Thyroid gland (tissue), 4 donors: ENCODE results near the gene DCST1. TPM values are rescaled to one million over a fixed set of nuclear protein-coding genes. Genes with fewer than 3 reads are reported as not detected.

Source experiments
- DNase-seq, 2 donors: peaks; one replicate each; pipeline ENCODE4 v3.0.0-alpha.2; 2019
- H3K27ac ChIP-seq, 3 donors: fragments of 200-600 bp; sonication (generic); 1 replicate in 2 of 3; 2 replicates in 1 of 3; pipeline ENCODE4 v1.5.1; 2016 to 2019; ENCODE audit warnings: mild to moderate bottlenecking in 1 of 3, moderate library complexity in 1 of 3
- H3K27me3 ChIP-seq: fragments of 200-600 bp; sonication (generic); one replicate; pipeline ENCODE4 v1.5.1; 2019
- H3K36me3 ChIP-seq, 2 donors: fragments of 200-600 bp; sonication (generic); one replicate each; pipeline ENCODE4 v1.5.1; 2016 to 2019
- H3K4me1 ChIP-seq, 2 donors: fragments of 200-600 bp; sonication (generic); one replicate each; pipeline ENCODE4 v1.5.1; 2017 to 2019
- H3K4me3 ChIP-seq, 3 donors: fragments of 200-600 bp; sonication (generic); replicated peaks in 1 of 3; 1 replicate in 2 of 3; 2 replicates in 1 of 3; pipeline ENCODE4 v1.5.1; 2016; ENCODE audit warnings: mild to moderate bottlenecking in 1 of 3
- H3K9me3 ChIP-seq: fragments of 200-600 bp; sonication (generic); one replicate; pipeline ENCODE4 v1.5.1; 2017
- CTCF ChIP-seq, 6 experiments: fragments of 200-600 bp in 3 of 6; fragments of 450-650 bp in 3 of 6; sonication (generic) in 3 of 6; IDR thresholded peaks; one replicate each; pipeline ENCODE4 v1.5.1; 2016 to 2019; ENCODE audit warnings: antibody characterized with exemption in 6 of 6, mild to moderate bottlenecking in 2 of 6, inconsistent platforms in 1 of 6, moderate library complexity in 1 of 6
- POLR2A ChIP-seq, 2 donors: fragments of 450-650 bp; IDR thresholded peaks; one replicate each; pipeline ENCODE4 v1.6.1; 2017; ENCODE audit warnings: antibody characterized with exemption in 2 of 2, mild to moderate bottlenecking in 2 of 2, moderate library complexity in 1 of 2
- WGBS, 2 donors: methylation state at CpG; one replicate each; pipeline ENCODE4 v1.1.5; 2017; 5-methylcytosine and 5-hydroxymethylcytosine counted together
- intact Hi-C: fragments of 100-400 bp; cut with DNase I; formaldehyde crosslinking; loops from one replicate; pipeline ENCODE4 v1.15.1; 2023
- total RNA-seq, 4 donors: library from RNA; depleted of rRNA; stranded (reverse); fragments of >200 nt; gene quantifications; one replicate each; pipeline ENCODE4 v1.2.3, GENCODE V29; 2016

Gene DCST1
- total RNA-seq, 4 donors from 2014 or later, result 0.24 TPM; not detected in 3

GRCh38 chr1:155043793-155044192 lies 10.2 kb downstream of the DCST1 start:
- Histone ChIP-seq H3K36me3 (no peaks in the 10 kb centered on the region), H3K4me1 (peaks cover 0 to 16% of the 10 kb centered on the region in 2 donors), H3K4me3 (no peak overlapping the region), H3K9me3 (no peaks in the 10 kb centered on the region), H3K27me3 (no peaks in the 10 kb centered on the region), H3K27ac (no peak overlapping the region)
- no peak for TF ChIP-seq POLR2A (IDR thresholded peaks at IDR 0.05)
- no peak for DNase-seq
- WGBS, 2 donors, result 84 to 85% methylated on average over 3 of the region's 3 CpGs
- intact Hi-C loops, result no loop called here

GRCh38 chr1:155044365-155044764 lies 10.7 kb downstream of the DCST1 start:
- Histone ChIP-seq H3K36me3 (no peaks in the 10 kb centered on the region), H3K4me1 (peaks cover 0 to 11% of the 10 kb centered on the region in 2 donors), H3K4me3 (no peak overlapping the region), H3K9me3 (no peaks in the 10 kb centered on the region), H3K27me3 (no peaks in the 10 kb centered on the region), H3K27ac (peak overlapping the region in 1 of 3 donors; percentile 44)
- intact Hi-C loops, result no loop called here
- DNase-seq, result no peak
- WGBS, 2 donors, result 93% methylated on average over 6 of the region's 6 CpGs
- no peak for TF ChIP-seq CTCF (IDR thresholded peaks at IDR 0.05)
- TF ChIP-seq POLR2A (IDR thresholded peaks at IDR 0.05), result no peak

- 44 to 46% methylated on average over 7 of the region's 7 CpGs for WGBS, 2 donors
- peak overlapping the region in 1 of 3 donors; percentile 44 for H3K27ac ChIP-seq
- intact Hi-C loops, result loop anchor here (5.0 kb wide), 1 partner anchor 37 kb away; no protein-coding TSS in a partner anchor
- no peak overlapping the region for H3K4me3 ChIP-seq
- no peaks in the 10 kb centered on the region for H3K36me3 ChIP-seq
- peaks cover 4 to 17% of the 10 kb centered on the region in 2 donors for H3K4me1 ChIP-seq
- TF ChIP-seq POLR2A (IDR thresholded peaks at IDR 0.05) (no peak), CTCF (IDR thresholded peaks at IDR 0.05) (peak; percentile 18 to 80 (median 72))
- H3K27me3 ChIP-seq, result no peaks in the 10 kb centered on the region
- no peaks in the 10 kb centered on the region for H3K9me3 ChIP-seq
- DNase-seq, result peak; percentile 91 to 92
Measured at GRCh38 chr1:155044812-155045657, 11.4 kb downstream of the DCST1 start.

- no peaks in the 10 kb centered on the region for H3K36me3 ChIP-seq
- intact Hi-C loops, result loop anchor here (5.0 kb wide), 1 partner anchor 34 kb away; no protein-coding TSS in a partner anchor
- 89 to 96% methylated on average over 8 of the region's 8 CpGs for WGBS, 2 donors
Measured at GRCh38 chr1:155048449-155049334, 15.1 kb downstream of the DCST1 start.

More at GRCh38 chr1:155048449-155049334, 15.1 kb downstream of the DCST1 start:
- TF ChIP-seq CTCF (IDR thresholded peaks at IDR 0.05), result no peak
- no peak for TF ChIP-seq POLR2A (IDR thresholded peaks at IDR 0.05)
- H3K4me3 ChIP-seq, result no peak overlapping the region
- no peak overlapping the region for H3K27ac ChIP-seq
- no peaks in the 10 kb centered on the region for H3K27me3 ChIP-seq
- DNase-seq, result no peak
- H3K4me1 ChIP-seq, result peaks cover 9 to 38% of the 10 kb centered on the region in 2 donors
- no peaks in the 10 kb centered on the region for H3K9me3 ChIP-seq
